ENCODE measurements around the gene SLC29A2.

The SLC29A2 gene

DNA sequence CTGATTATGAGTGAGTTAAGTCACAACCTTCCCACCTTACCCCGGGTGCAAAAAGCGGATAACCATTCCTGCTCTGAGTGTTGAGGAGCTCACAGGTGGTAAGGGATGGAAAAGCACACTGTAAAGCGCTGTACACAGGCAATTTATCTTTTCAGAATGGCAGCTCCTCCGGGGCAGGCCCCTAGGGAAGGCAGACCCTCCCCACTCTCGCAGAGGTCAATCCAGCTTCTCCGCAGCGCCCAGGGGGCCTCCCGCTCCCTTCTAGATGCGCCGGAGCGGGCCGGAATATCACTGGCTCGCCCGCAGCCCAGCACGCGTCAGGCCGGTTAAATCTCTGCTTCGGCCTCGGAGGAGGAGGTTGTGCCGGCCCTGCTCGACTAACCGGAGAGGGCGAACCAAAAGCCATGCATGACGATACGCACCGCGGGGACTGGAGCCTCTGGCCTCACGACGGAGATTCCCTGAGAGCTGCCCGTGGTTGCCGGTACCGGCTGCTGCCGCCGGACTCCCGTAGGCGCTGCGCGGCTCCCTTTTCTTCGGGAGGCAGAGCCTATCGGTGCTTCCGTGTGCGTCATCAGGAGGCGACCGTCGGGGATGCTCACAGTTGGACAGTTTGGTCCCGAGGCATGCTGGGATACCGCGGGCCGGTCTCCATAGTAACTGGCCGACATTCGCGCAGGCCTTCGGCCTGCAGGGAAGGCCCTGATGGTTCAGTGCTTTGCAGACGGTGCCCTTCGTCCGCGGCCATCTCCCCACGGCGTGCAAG lies 26.8 kb downstream of the SLC29A2 start, which contains the start of gene BRMS1 (continued):
- TF ChIP-seq, protein P1, sequence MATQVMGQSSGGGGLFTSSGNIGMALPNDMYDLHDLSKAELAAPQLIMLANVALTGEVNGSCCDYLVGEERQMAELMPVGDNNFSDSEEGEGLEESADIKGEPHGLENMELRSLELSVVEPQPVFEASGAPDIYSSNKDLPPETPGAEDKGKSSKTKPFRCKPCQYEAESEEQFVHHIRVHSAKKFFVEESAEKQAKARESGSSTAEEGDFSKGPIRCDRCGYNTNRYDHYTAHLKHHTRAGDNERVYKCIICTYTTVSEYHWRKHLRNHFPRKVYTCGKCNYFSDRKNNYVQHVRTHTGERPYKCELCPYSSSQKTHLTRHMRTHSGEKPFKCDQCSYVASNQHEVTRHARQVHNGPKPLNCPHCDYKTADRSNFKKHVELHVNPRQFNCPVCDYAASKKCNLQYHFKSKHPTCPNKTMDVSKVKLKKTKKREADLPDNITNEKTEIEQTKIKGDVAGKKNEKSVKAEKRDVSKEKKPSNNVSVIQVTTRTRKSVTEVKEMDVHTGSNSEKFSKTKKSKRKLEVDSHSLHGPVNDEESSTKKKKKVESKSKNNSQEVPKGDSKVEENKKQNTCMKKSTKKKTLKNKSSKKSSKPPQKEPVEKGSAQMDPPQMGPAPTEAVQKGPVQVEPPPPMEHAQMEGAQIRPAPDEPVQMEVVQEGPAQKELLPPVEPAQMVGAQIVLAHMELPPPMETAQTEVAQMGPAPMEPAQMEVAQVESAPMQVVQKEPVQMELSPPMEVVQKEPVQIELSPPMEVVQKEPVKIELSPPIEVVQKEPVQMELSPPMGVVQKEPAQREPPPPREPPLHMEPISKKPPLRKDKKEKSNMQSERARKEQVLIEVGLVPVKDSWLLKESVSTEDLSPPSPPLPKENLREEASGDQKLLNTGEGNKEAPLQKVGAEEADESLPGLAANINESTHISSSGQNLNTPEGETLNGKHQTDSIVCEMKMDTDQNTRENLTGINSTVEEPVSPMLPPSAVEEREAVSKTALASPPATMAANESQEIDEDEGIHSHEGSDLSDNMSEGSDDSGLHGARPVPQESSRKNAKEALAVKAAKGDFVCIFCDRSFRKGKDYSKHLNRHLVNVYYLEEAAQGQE (tag by site-specific recombination; IDR thresholded peaks at IDR 0.05): no peak
- TF ChIP-seq ZNF274 (IDR thresholded peaks at IDR 0.05; ENCODE audit: low read length) (no peak), ZNF274 (tag by site-specific recombination; IDR thresholded peaks at IDR 0.05; ENCODE audit: borderline replicate concordance) (no peak), ZNF223 (tag by site-specific recombination; IDR thresholded peaks at IDR 0.05) (no peak), ZNF785 (tag by site-specific recombination; IDR thresholded peaks at IDR 0.05) (no peak), ZNF324 (tag by site-specific recombination; IDR thresholded peaks at IDR 0.05) (no peak), ZXDB (tag by site-specific recombination; IDR thresholded peaks at IDR 0.05) (peak; percentile 66), ZNF391 (tag by site-specific recombination; IDR thresholded peaks at IDR 0.05; ENCODE audit: borderline replicate concordance, low read depth) (0 out of 2 replicates have a peak, but pooled peaks have one; percentile 11), ZSCAN23 (tag by site-specific recombination; IDR thresholded peaks at IDR 0.05) (no peak), ZNF664 (tag by site-specific recombination; IDR thresholded peaks at IDR 0.05) (no peak), MYNN (tag by site-specific recombination; IDR thresholded peaks at IDR 0.05; ENCODE audit: borderline replicate concordance) (no peak), BCL11A (tag by site-specific recombination; IDR thresholded peaks at IDR 0.05; ENCODE audit: low read depth) (no peak), ZNF747 (tag by site-specific recombination; IDR thresholded peaks at IDR 0.05) (no peak), ZNF416 (tag by site-specific recombination; IDR thresholded peaks at IDR 0.05) (no peak), ZNF621 (tag by site-specific recombination; IDR thresholded peaks at IDR 0.05) (no peak), ZNF146 (tag by site-specific recombination; IDR thresholded peaks at IDR 0.05) (no peak), ZNF311 (tag by site-specific recombination; IDR thresholded peaks at IDR 0.05; ENCODE audit: borderline replicate concordance) (no peak), ZNF140 (tag by site-specific recombination; IDR thresholded peaks at IDR 0.05) (no peak), PRDM1 (tag by site-specific recombination; IDR thresholded peaks at IDR 0.05) (no peak), REPIN1 (tag by site-specific recombination; IDR thresholded peaks at IDR 0.05; ENCODE audit: low read depth) (no peak), ZNF501 (tag by site-specific recombination; IDR thresholded peaks at IDR 0.05) (no peak), ZNF658 (tag by site-specific recombination; IDR thresholded peaks at IDR 0.05) (no peak), ZBTB21 (tag by site-specific recombination; IDR thresholded peaks at IDR 0.05) (0 out of 2 replicates have a peak, but pooled peaks have one; percentile 17), GLI2 (tag by site-specific recombination; IDR thresholded peaks at IDR 0.05; ENCODE audit: borderline replicate concordance, low read depth) (no peak), ZNF791 (tag by site-specific recombination; IDR thresholded peaks at IDR 0.05) (no peak), ZNF776 (tag by site-specific recombination; IDR thresholded peaks at IDR 0.05; ENCODE audit: borderline replicate concordance) (no peak), ZNF701 (tag by site-specific recombination; IDR thresholded peaks at IDR 0.05) (no peak), GLIS2 (tag by site-specific recombination; IDR thresholded peaks at IDR 0.05) (no peak), ZNF548 (tag by site-specific recombination; IDR thresholded peaks at IDR 0.05) (no peak), ZNF184 (tag by site-specific recombination; IDR thresholded peaks at IDR 0.05) (no peak)
- TF ChIP-seq, protein P2, sequence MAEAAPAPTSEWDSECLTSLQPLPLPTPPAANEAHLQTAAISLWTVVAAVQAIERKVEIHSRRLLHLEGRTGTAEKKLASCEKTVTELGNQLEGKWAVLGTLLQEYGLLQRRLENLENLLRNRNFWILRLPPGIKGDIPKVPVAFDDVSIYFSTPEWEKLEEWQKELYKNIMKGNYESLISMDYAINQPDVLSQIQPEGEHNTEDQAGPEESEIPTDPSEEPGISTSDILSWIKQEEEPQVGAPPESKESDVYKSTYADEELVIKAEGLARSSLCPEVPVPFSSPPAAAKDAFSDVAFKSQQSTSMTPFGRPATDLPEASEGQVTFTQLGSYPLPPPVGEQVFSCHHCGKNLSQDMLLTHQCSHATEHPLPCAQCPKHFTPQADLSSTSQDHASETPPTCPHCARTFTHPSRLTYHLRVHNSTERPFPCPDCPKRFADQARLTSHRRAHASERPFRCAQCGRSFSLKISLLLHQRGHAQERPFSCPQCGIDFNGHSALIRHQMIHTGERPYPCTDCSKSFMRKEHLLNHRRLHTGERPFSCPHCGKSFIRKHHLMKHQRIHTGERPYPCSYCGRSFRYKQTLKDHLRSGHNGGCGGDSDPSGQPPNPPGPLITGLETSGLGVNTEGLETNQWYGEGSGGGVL (tag by site-specific recombination; IDR thresholded peaks at IDR 0.05): no peak
- TF ChIP-seq, protein P3, sequence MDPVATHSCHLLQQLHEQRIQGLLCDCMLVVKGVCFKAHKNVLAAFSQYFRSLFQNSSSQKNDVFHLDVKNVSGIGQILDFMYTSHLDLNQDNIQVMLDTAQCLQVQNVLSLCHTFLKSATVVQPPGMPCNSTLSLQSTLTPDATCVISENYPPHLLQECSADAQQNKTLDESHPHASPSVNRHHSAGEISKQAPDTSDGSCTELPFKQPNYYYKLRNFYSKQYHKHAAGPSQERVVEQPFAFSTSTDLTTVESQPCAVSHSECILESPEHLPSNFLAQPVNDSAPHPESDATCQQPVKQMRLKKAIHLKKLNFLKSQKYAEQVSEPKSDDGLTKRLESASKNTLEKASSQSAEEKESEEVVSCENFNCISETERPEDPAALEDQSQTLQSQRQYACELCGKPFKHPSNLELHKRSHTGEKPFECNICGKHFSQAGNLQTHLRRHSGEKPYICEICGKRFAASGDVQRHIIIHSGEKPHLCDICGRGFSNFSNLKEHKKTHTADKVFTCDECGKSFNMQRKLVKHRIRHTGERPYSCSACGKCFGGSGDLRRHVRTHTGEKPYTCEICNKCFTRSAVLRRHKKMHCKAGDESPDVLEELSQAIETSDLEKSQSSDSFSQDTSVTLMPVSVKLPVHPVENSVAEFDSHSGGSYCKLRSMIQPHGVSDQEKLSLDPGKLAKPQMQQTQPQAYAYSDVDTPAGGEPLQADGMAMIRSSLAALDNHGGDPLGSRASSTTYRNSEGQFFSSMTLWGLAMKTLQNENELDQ (tag by site-specific recombination; IDR thresholded peaks at IDR 0.05; ENCODE audit: low read depth): no peak
- TF ChIP-seq, protein P4, sequence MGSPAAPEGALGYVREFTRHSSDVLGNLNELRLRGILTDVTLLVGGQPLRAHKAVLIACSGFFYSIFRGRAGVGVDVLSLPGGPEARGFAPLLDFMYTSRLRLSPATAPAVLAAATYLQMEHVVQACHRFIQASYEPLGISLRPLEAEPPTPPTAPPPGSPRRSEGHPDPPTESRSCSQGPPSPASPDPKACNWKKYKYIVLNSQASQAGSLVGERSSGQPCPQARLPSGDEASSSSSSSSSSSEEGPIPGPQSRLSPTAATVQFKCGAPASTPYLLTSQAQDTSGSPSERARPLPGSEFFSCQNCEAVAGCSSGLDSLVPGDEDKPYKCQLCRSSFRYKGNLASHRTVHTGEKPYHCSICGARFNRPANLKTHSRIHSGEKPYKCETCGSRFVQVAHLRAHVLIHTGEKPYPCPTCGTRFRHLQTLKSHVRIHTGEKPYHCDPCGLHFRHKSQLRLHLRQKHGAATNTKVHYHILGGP (tag by site-specific recombination; IDR thresholded peaks at IDR 0.05): no peak; the same call in 1 of the 2 replicates

All from HEK293 (cell line).